ENCODE results near the gene BMPR1A.
A peak's percentile ranks its signal among the peaks of the same experiment; 100 is the strongest.
"Not testable (repeated sequence)": the region's sequence is repeated elsewhere in the genome, so short reads cannot be mapped to it uniquely, and the experiment has no call there.

Gene BMPR1A

DNA sequence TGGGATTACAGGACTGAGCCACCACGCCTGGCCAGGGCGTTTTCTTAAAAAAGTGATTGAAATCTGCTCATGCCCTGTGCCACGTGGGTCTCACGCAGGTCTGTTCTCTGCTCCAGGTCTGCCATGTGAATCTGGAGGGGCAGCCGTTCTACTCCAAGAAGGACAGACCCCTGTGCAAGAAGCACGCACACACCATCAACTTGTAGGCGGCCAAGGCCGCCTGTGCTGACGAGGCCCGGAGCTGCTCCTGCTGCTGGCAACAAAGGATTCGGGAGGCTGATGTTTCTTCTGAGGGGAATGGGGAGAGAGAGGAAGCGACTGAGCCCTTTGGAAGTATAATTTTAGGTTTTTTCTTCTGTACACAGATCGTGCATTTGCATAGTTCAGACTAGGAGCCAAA is 23.6 kb upstream of the BMPR1A start:
- no peak for DNase-seq

DNA sequence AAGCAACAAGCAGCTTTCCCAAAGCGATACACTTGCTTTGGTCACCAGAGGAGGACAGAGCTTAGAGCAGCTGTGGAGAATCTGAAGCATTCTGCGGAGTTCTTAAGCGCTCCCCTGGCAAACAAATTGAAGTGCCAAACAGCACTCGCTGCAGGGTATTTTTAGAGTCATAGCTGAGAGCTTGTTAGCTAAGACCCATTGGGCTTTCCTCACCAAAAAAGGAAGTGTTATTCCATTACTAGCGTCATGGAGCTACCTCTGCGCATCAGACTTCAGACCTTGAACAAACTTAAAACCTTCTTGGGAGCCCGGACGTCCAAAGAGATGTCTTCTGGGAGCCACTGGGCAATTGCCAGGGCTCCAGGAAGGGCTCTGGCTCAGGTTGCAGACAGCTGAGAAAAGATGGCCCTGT is 23.2 kb upstream of the BMPR1A start:
- DNase-seq: no peak

DNA sequence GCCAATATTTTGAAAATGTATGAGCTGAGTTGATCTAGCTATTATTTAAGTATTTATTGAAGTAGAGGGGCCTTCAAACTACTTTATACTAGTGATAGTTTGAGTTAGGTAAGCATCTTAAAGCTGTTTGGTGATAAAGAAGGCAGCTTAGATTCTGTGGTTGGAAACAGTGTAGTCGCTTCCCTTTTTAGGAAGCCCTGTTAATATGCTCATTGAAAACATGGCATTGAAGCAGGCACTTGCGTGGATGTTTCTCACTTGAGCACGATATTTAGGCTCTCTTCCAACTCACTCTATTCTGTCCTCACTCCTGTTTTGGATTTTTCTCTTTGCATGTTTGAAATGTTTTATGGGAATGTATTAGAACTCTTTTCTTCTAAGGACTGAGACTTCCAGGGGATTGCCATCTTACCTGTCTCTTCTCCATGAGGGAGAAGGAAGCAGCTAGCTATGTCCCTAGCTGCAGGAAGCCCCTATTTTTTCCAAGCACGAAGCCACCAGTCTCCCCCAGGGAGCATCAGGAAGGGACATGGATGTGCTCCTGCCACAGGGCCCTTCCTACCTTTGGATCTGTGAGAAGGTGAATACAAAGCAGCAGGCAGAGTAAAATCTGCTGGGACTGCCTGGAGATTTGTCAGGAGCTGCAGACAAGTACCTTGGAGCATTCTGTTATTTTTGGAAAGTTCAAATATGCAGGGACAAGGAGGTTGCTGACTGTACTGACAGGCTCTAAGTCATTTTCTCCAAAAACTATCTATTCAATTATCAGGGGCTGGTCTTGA is 22.0 kb upstream of the BMPR1A start:
- DNase-seq: no peak

DNA sequence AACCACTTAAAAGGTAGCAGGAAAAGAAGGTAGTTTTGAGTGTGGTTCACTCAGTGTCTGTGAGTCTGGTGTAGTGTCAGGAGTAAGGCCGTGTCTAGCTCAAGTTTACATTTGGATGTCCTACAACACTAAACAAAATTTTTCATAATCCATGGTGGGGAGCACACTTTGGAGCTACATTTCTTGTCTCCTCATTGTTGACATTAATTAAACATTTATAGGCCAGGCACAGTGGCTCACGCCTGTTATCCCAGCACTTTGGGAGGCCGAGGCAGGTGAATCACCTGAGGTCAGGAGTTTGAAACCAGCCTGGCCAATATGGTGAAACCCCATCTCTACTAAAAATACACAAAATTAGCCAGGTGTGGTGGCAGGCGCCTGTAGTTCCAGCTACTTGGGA is 21.1 kb upstream of the BMPR1A start:
- DNase-seq: not testable (repeated sequence)

DNA sequence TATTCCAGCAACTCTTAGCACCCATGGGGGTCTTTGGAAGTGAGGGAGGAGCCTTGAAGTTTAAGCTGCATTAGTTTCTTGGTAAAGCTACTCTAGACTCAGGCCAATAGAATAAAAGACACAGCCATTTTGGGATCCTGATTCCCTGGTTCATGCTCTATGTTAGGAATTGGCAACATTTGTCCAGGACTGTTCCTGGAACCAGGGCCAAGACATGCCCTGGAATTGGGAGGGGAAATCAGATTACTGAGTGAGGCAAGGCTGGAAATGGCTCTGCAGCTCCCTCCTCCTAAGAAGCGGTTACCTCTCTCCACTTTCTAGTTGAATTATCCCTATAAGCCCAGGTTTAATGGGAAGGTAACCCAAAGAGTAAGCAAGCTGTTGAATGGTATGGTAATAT is 14.2 kb upstream of the BMPR1A start:
- no peak for DNase-seq

DNA sequence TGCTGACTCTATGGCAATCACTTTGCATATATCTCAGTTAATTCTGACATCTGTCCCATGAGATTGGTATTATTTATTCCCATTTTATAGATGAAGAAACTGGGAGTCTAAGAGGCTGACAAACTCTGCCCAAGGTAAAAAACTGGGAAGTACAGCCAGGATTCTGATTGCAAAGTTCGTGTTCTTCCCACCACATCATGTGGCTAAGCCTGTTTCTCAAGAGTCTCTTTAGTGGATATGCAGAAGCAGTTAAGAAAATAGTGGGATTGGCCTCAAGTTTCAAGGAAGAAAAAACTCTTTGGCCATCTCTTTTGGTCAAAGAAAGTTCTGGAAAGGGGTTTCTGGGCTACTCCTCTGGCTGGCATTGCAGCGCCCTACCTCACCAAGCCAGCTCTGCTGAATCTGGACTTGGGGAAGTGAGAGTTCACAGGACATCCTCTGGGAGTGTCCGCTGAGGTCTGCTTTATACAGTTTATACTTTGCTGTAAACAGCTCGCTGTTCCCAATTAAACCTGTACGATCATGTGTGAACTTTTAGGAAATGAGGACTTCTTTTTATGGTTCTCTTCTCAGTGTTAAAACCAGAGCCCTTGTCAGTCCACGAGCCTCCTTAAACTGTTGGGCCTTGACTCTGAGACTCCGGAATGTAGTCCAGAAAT is 12.2 kb upstream of the BMPR1A start:
- no peak for DNase-seq

DNA sequence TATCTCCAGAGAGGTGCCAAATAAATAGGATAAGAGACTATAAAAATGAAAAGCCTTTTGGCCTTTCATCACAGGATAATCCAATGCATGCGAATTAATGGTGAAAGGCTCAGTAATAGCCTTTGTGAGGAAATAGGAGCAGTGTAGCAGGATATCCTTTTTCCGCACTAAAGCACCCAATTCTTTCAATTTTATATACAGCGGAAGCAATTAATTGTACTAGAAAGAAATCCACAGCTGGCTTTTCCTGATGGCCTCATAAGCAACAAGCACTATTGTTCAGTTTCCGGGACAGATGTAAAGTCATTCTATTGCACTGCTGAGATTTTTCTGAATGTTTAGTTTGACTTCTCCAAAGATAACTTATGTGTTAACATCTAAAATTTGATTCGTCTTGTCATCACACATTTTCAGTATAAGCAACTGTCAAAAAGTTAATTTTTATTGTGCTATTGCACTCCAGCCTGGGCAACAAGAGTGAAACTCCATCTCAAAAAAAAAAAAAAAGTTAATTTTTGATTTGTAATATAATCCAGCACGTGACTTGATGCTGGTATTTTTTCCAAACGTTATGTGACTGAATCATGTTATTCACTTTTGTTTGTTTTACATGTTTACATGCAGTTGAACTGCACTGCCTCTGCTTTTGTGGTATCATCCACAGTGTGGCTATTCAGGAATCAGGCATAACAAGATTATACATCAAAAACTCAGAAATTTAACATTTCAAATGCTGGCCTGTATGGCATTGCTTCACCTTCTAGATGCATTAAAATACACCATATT is 8.4 kb upstream of the BMPR1A start:
- DNase-seq: no peak

DNA sequence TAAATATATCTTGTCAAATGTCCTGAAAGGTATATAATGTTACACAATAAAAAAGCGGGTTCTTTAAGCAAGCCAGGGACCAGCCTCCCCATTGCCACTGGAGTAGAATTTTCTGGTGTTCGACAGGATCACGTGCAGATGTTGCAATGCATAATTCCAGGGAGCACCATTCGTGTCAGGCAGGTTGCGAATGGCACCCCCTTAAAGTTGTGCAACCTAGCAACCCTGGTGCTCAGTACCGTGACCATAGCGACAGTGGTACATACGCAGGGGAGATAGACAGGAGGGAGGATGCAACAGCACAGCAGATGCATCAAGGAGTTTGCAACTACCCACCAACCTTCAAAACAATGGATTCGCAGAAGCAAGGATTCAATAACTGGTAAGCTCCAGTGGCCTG is 6.6 kb upstream of the BMPR1A start:
- no peak for DNase-seq

DNA sequence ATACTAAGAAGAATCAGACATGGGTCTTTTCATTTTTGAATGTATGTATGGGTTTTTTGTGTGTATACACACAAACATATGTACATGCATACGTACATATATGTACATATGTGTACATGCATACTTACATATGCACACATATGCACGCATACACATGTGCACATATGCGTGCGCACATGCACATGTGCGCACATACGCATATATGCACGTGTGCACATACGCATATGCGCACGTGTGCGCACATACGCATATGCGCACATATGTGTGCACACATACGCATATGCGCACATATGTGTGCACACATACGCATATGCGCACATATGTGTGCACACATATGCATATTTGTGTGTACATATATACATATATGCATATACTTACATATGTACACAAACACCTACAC is 4.9 kb upstream of the BMPR1A start:
- no peak for DNase-seq

DNA sequence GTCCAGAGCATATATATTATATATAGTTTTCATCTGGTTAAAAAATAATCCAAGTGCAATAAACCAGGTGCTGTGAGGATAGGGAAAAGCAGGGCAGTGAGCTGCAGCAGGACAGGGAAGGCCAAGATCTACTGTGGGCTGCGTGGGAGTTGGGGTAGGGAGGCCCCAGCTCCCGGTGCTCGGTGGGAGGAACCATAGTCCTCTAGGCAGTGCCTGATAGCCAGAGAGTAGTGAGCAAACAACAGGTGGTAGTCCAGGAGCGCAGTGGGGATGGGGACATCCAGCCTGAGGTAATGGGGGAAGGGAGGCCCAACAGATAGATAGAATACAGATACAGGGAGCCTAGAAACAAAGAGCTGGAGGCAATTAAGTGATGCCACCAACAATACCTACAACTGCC is 4.1 kb upstream of the BMPR1A start:
- DNase-seq: no peak

DNA sequence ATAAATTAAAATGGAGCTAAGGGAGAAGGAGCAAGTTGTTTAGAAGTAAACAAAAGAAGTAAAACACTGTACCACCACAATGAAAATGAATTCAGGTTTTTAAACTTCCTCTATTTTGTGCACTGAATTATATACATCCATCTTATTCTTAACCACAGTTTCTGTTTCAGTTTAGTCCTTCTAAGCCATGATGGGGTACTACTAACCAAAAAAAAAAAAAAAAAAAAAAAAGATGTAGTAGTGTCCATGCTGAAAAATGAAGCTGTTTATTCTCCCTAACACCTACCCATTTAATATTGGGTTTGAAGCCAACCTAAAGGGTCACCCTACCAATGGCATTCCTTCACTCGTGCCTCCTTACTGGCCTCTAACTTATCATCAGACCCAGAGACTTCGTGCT is 3.4 kb upstream of the BMPR1A start:
- no peak for DNase-seq

DNA sequence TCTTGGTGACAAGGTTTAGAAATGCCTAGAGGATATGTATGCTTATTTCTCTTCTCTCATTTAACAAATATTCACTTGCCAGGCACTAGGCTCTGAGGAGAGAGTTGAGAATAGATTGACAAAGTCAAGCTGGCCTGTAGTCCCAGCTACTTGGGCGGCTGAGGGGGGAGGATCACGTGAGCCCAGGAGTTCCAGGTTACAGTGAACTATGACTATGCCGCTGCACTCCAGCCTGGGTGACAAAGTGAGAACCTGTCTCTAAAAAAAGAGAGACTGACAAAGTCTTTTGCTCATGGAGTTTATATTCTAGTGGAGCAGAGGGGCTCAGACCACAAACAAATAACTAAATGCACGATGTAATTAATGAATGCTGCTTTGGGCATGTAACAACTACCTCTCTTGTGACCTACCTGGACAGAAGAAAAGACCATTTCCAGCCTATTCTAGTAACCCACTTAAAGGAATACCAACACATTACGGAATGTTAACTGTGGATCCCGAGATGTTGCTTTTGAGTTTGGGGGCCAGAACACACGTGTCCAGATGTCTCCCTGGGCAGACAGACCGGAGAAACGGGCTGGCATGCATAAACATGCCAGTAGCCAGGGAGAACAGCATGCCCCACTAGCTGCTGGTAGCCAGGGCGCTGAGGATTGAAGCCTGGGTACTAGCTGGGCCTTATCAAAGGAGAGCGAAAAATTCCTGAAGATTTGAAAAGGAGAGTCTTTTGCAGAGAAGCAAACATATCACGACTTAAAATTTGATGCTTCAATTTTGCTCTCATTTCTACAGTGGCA is 2.6 kb upstream of the BMPR1A start:
- no peak for DNase-seq

DNA sequence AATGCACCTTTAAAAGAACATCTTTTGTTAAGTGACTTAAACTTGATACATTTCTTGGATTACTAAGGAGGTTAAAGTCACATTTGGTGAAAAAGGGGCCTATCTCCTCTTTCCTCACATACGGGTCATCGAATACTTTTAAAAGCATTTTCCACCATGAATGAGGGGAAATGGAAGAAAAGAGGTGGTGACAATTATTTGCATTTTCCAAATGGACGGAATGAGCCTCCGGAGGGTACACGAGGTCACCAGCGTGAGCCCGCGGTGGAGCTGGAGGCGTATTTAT is 1.0 kb upstream of the BMPR1A start:
- DNase-seq: no peak

DNA sequence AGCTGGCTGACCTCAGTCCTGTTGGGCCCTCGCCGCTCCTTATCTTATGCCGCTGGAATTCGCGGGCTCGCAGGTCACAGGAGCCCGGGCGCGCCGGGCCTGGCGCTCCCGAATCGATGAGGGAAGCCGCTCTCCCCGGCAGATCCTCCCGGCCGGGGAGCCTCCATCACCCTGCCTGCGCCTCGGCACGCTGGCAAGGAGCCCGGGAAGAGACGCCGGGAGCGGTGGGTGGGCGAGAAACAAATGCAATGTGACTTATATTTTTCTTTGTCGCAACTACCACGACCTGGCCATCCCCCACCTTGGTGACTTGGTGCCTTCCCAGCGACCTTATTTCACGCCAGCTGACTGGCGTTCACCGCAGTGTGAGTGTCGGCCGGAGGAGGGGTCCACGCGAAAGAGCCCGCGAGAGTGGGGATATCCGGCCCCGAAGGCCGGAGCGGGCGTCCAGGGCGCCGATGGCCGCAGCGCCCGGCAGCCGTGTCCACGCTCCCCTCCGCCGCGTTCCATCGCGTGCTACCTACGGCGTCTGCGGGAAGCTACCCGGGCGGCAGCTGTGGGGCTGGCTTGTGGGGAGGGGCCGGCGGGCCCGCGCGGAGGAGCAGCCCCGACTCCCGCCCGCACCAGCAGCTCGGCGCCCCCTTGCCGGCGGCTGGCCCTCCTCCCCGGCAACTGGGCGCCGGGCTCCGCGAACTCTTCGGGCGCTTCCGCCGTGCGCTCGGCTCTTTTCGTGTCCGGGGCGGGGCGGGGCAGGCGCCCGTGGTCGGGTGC is 494 bp upstream of the BMPR1A start:
- peak; percentile 96 for DNase-seq

DNA sequence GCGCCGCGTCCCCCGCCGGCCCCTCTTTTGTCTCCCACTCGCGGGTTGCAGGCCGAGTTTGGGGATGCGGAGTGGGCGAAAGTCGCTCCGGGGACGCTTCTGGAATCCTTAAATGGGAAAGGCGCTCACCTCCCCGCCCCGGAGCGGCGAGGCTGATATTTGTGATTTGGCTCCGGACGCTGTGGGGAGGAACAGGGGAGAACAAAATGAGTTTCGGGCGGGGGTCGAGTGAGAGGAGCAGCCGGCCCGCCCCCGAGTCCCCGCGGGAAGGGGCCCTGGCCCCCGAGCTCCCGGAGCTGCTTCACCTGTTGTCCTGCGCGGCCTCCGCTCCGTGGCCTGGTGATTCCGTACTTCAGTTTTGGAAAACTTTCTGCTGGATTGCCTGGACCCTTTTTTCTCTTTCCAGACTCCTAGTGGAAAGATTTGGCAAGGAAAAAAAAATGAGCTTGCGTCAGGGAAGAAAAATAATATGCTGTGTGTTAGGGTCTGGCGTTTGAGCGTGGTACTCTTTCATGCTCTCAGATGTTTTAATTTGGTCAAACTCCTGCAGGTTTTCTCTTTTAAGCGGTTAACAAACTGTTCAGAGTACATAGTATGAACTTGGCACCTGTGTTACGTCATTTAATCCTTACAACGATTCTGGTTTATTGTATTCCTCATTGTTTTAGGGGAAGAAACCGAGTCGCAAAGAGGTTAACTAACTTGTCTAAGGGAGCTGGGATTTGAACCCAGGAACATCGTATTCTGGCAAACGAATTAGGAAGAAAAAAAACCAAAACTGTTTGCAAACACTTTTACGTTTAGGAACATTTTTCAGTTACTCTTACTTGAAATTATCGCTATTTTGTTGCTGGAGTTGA is 924 bp downstream of the BMPR1A start:
- DNase-seq: peak; percentile 65

DNA sequence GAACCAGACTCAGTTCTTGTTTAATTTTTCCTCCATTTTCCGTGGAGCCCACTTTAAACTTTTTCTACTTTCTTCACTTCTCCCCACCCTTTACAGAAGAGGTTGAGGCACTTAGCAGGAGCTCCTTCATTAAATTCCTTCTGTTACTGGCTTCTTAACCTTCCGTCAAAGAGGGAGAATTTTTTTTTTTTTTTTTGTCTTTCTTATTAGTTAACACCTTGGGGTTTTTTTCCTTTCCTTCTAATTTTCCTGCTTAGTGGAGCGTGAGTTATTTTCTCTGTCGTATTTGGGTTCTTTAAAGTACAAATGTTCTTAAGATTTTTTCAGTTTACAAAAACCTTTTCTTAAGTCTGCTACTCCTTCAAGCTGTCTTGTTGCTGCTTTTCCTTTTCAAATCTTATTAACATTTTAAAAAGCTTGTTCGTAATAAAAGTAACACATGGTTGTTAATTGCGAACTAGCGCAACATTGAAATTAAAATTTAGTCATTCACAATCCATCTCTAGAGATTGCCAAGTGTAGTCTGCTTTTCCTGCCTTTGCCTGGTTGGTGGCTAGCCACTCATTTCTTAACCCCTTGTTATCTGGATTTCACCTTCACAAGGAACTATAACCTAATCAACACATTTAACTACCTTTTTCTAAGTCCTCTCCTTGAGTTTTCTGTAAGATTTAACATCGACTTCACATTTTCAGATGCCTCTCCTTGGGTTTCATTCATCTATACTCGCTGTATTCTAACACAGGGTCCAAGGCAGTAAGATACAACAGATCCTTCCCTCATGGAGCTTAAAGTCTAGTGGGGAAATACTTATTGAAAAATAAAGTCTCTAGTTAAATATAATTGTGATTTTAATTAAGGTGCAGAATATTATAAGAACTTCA is 2.0 kb downstream of the BMPR1A start:
- no peak for DNase-seq

DNA sequence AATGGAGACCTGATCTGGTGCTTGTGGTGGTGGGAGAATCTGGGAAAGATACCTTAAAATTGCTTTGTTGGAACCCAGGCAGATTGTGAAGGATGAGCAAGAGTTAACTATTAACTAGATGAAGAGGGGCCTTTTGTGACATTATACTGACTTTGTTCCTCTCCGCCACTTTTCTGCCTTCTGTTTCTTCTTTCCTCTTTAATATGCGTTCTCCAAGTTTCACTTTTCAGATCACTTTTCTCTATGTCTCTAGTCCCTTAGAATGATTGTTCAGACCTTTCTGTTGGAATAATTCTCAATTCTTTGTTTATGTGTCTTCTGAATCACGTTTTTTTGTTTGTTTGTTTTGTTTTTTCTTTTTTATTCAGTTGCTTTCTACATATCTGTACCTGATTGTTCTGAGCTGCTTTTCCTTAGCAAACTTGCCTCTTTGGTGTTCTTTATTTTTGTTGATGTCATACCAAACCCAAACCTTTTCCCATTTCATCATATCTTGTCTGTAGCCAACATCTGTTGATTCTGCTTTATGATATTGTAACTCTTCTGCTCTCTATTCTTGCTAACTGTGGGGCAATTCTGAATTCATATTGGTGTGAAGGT is 2.8 kb downstream of the BMPR1A start:
- DNase-seq: no peak

DNA sequence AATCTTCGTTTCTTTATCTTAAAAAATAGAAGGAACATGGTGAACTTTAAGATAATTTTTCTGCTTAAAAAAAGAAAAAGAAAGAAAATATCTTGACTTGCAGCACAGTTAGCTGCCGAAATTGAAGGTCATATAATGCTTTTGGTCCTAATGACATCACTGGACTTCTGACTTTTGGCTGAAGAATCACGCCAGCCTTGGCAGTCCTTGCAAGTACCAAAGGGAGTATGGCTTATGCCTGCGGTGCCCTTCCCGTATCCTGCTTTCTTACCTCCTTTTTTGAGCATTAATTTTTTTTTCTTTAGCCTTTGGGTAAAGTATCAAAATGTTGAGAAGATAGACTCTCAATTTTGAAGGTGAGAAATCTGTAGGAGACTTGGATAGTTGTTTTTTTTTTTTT is 7.0 kb downstream of the BMPR1A start:
- DNase-seq: no peak

DNA sequence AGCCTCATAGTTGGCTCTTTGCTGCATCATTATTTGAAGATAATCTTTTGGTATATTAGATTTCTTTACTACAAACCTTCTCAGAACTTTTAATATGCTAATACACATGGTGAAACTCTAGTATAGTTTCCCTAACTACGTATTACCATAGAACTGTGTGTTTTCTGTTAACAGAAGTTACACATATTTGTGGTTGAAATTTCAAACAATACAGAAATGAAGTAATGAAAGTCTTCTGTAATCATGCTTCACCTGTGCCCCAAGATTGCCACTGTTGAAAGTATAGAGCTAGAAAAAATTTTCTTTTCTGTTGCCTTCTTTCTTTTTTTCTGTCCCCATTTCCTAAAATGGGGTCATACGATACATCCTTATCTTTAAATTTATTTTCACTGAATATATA is 9.1 kb downstream of the BMPR1A start:
- DNase-seq: no peak

DNA sequence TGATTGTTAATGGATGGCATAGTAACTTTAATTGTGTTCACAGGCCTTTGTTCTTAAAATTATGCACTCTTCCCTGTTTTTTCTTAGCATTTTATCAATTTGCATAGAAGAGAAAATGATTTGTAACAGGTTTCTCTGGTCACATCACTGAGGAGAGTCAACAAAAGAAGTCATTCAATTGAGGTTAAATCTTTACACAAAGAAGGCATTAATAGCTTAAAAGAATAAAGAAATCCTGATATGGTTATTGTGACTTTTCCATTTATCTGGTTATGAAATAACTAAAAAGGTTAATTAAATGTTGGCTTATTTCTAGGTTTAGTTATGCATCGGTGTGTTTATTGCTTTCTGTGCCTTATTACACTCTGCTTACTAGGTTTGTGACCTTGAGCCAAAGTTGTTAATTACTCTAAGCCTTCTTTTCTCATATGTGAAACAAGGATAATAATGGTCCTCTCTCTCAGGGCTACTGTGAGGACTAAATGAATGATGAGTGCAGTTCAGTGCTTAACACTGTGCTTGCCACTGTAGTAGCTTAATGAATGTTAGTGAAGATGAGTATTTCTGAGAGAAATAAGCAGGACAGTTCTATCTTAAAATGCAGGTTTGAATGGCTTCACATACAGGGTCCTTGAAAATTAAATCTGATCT is 12.1 kb downstream of the BMPR1A start:
- DNase-seq: no peak

All from islet precursor cell (in vitro differentiated cells).